ENCODE measurements around the gene MGAT3.
"Not testable (repeated sequence)": the region's sequence is repeated elsewhere in the genome, so short reads cannot be mapped to it uniquely, and the experiment has no call there.

The MGAT3 gene

DNA sequence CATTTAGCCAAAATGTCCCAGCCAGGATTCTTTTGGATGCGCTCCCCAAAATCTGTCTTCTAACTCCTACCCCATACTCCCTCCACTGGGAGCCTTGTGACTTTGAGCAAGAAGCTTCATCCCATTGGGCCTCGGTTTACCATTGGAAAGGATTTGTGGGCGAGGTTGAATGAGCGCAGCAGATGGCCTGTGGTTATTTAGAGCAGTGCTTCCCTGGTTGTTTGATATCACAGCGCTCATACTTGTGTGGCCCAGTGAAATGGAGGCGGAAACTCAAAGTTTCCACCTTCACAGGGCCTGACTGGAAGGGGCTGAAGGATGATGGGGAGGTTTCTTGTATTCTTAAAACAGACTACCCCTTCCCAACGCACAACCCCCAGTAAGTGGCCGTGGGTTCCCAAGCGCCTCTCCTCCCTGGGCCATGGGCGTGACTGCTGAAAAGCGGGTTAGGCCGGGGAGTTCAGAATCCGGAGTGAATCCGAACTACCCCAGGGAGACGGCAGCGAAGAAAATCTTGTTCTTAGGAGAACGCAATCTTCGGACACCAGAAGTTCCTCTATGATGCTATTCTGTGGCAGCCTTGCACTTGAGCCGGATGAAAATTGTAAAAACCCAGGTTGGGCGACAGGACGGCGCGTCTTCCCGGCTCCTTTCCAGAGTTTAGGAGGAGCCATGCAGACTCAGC lies 62.3 kb downstream of the MGAT3 start:
- no peak for DNase-seq

DNA sequence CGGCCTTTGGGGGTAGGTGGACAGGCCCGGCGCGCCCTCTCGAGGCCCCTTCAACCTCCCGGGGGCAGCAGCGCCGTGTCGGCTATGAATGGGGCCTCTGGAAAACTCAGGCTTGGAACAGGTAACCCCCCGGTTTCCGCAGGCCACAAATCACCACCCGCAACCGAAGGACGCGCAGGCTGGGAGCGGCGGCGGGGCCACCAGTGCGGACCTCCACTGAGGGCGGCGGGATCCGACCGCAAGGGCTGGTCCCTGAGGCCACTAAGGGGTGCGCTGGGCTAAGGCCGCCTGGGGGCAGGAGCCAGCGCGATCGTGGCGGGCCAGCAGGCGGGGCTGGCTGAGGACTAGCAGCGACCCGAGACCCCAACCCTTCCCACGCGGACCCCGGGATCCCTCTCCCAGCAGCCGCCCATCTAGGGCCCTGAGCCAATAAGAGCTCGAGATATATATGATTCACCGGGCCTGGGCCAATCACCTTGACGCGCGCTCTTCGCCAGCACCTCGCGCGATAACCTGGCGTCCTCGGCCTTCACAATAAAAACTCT lies 62.9 kb downstream of the MGAT3 start:
- peak in 1 of 2 donors; percentile 92 for DNase-seq

DNA sequence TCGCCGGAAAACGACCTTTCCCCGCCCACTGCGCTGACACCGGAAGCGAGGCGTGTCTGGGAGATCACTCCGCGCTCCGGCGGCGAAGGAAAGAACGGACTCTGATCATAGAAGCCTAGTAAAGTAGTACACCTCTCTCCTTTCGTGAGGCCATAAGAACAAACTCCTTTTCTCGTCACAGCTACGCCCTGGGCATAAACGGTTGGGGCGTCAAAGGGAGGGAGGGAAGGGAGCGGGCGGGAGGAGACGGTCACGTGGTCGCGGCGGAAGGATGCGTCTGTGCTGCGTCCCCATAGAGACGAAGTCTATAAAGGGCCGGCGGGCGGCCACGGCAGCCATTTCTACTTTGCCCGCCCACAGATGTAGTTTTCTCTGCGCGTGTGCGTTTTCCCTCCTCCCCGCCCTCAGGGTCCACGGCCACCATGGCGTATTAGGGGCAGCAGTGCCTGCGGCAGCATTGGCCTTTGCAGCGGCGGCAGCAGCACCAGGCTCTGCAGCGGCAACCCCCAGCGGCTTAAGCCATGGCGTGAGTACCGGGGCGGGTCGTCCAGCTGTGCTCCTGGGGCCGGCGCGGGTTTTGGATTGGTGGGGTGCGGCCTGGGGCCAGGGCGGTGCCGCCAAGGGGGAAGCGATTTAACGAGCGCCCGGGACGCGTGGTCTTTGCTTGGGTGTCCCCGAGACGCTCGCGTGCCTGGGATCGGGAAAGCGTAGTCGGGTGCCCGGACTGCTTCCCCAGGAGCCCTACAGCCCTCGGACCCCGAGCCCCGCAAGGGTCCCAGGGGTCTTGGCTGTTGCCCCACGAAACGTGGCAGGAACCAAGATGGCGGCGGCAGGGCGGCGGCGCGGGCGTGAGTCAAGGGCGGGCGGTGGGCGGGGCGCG lies 63.7 kb downstream of the MGAT3 start, which contains the start of gene ATF4:
Gene ATF4, plus strand, starts transcription at position 337 of the 880 bp plus-strand sequence. CDS start 884 bp downstream, outside the sequence.
- peak; percentile 85 to 93 for DNase-seq

- DNase-seq: not testable (repeated sequence)
These were observed 64.5 kb downstream of the MGAT3 start for GRCh38 chr22:39521106-39521885.

DNA sequence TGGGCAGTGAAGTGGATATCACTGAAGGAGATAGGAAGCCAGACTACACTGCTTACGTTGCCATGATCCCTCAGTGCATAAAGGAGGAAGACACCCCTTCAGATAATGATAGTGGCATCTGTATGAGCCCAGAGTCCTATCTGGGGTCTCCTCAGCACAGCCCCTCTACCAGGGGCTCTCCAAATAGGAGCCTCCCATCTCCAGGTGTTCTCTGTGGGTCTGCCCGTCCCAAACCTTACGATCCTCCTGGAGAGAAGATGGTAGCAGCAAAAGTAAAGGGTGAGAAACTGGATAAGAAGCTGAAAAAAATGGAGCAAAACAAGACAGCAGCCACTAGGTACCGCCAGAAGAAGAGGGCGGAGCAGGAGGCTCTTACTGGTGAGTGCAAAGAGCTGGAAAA lies 65.3 kb downstream of the MGAT3 start:
- not testable (repeated sequence) for DNase-seq

DNA sequence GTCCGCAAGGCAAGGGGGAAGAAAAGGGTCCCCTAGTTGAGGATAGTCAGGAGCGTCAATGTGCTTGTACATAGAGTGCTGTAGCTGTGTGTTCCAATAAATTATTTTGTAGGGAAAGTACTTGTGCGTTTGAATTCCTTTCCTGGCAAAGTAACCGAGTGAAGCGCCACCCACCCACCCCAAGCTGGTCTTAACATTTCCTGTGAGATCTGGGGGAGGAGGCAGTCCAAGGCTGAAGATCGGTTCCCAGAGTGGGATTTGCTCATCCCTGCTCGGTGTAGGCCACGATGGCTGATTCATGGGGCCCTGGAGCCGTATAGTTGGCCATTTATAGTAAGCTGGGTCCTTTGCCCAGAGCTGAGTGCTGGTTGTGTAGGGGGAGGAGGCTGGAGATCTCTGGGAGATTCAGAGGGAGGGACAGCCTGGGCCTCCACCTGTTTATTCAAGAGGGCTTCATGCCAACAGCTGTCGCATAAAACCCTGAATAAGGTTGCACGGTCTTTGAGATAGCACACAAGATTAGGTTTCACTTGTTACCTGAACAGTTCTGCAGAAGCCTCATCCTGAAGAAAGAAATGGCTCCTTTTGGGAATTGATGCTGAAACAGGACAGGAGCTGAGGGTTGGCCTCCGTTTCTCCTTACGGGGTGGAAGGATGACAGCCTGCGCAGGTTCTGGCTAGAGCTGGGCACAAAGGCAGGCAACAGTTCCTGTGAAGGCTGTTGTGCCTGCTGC lies 65.9 kb downstream of the MGAT3 start:
- no peak for DNase-seq

- DNase-seq: no peak
These were observed 67.4 kb downstream of the MGAT3 start for GRCh38 chr22:39524089-39524752.

DNA sequence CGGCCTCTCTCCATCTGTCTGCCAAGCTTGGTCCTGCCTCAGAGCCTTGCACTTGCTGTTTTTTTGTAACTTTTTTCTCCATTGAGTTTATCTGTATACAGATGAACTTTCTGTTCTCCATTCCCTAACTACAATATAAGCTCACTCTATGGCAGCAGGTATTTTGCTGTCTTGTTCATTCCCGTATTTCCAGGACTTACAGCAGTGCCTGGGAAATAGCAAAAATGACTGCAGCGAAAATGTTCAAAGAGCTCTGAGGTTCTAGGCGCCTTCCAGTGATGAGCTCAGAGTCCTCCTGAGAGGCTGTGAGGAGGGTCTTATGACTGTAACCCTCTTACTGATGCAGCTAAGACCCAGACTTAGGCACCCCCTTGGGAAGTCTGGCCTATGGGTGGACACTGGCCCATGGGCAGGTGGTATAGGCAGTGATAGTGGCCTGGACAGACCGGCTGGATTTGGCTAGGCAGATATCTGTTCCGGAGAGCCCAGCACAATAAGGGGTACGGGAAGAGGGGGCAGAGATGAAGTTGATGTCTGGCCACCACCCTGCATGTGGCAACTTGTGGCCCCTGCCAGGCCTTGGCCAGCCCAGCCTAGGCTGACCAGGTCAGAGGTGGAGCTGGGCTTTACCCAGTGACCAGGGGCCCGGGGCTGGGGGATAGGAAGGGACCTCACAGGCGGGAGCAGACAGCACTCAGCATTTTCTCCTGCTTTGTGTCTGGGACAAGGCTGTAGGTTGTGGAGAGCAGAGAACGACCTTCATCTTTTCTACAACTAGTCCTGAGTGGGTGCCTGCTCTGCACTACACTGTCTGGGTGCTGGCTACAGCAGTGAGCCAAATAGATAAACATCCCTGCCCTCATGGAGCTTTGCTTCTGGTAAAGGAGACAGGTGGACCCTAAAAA lies 68.2 kb downstream of the MGAT3 start:
- DNase-seq: no peak

GRCh38 chr22:39525658-39525975 lies 68.8 kb downstream of the MGAT3 start:
- no peak for DNase-seq

- no peak for DNase-seq
These were observed 69.9 kb downstream of the MGAT3 start for GRCh38 chr22:39526736-39527171.

- no peak for DNase-seq
These were observed 70.7 kb downstream of the MGAT3 start for GRCh38 chr22:39527481-39527961.

GRCh38 chr22:39528080-39528661 lies 71.4 kb downstream of the MGAT3 start:
- DNase-seq: no peak

- peak; percentile 90 to 91 for DNase-seq
These were observed 72.1 kb downstream of the MGAT3 start for GRCh38 chr22:39528681-39529486.

- DNase-seq: no peak
These were observed 72.7 kb downstream of the MGAT3 start for GRCh38 chr22:39529487-39529851.

GRCh38 chr22:39530116-39530515 lies 73.3 kb downstream of the MGAT3 start:
- no peak for DNase-seq

DNA sequence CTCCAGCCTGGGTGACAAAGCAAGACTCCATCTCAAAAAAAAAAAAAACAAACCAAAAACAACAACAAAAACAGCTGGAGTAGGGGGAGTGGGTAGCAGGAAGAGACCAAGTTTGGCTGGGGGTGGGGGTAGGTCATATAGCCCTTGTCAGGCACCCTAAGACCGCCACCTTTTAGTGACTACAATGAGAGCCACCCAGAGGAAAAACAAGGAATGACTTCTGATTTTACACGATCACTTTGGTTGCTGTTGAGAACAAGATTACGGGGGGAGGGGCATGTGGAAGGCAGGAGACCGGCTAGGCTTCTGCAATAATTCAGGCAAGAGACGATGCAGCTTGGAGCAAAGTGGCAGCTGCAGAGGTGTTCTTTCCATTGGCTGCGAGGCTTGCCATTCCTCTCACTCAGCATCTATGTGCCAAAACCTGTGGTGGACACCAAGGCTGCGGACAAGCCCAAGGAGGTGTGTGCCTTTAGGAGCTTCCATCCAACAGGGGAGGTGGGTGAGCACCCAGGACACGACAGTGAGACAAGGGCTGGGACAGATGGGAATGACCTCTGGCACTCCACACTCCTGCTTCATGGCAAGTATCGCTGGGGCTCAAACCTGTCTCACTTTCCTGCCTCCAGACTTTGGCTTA lies 74.0 kb downstream of the MGAT3 start:
- no peak for DNase-seq

GRCh38 chr22:39532215-39533073 lies 75.6 kb downstream of the MGAT3 start, which contains the start of gene RPS19BP1:
TSS of gene RPS19BP1 (minus strand) at chr22:39532748. CDS start at chr22:39532738, 10 bp downstream.
- DNase-seq: peak; percentile 97 to 99
